Stimulated activated CD8-positive, alpha-beta memory T cell treated with anti-CD3 and anti-CD28 coated beads, Interleukin-4, amount 100 ng/mL, for 48 hours (primary cell): ENCODE data around the gene MOAP1.
A peak's percentile ranks its signal among the peaks of the same experiment; 100 is the strongest.
"Not testable (repeated sequence)": the region's sequence is repeated elsewhere in the genome, so short reads cannot be mapped to it uniquely, and the experiment has no call there.

Source experiments
- DNase-seq: peaks from one replicate; pipeline ENCODE4 v3.0.0-alpha.2; 2020

Gene MOAP1, protein sequence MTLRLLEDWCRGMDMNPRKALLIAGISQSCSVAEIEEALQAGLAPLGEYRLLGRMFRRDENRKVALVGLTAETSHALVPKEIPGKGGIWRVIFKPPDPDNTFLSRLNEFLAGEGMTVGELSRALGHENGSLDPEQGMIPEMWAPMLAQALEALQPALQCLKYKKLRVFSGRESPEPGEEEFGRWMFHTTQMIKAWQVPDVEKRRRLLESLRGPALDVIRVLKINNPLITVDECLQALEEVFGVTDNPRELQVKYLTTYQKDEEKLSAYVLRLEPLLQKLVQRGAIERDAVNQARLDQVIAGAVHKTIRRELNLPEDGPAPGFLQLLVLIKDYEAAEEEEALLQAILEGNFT

DNA sequence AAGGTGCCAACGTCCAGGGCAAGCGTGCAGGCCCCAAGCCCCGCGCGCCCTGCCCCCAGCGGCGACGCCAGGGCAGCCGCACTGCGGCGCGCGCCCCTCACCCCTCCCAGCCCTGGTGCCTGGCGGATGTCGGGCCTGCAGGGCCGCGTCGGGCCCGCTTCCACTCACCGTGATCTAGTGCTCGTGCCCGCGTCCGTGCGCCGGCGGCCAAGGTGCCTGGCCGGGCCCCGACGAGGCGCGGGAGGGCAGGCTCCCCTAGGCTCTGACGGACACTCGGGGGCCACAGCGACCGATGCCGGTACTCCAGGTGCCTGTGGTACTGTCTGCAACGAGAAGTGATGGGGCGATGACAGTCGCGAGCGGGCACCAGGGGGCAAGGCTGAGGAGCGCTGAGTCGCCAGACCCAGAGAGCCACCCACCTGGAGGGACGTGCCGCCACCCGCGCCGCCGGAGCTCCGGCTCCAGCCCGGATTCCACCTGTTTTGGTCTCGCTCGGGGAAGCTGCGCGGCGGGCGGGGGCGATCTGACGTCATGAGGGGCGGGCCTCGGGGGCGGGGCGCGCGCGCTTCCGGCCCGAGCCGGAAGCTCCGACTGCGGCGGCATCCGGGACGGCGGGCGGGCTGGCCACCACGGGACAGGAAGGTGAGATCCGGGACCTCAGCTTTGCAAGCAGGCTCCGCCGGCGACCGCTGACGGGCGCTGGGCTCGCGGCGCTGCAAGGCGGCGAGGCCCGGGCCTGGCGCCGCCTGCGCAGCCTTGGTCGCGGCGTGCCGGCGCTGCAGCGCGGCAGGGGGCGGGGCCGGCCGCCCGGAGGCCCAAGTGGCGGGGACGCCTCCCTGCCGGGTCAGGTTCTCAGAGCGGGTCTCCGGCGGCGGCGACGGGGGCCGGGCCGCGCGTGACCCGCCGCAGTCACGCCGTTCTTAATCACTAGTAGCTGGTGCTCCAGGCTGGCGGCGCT, at the start of gene MOAP1, which contains the start of gene LYSET:
Gene MOAP1 (minus strand): TSS at position 507 of the 958 bp plus-strand sequence. CDS start 655 bp downstream, outside the sequence.
Gene LYSET (plus strand): TSS at position 927 of the 958 bp plus-strand sequence. CDS start 89 bp downstream, outside the sequence.
- peak; percentile 90 for DNase-seq

DNA sequence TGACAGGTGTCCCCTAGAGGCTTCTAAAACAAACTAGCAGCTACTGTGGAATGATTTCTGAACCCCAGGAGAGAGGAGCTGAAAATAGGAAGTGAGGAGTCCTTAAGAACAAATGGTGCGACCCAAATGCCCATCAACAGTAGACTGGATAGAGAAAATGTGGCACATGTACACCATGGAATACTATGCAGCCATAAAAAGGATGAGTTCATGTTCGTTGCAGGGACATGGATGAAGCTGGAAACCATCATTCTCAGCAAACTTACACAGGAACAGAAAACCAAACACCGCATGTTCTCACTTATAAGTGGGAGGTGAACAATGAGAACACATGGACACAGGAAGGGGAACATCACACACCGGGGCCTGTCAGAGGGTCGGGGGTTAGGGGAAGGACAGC, 48.4 kb upstream of the MOAP1 start:
- DNase-seq: not testable (repeated sequence)

- DNase-seq: no peak
Measured at GRCh38 chr14:93232159-93232558, 47.5 kb upstream of the MOAP1 start.

GRCh38 chr14:93231129-93231979, 46.7 kb upstream of the MOAP1 start:
- no peak for DNase-seq

GRCh38 chr14:93230539-93230938, 45.8 kb upstream of the MOAP1 start:
- no peak for DNase-seq

DNA sequence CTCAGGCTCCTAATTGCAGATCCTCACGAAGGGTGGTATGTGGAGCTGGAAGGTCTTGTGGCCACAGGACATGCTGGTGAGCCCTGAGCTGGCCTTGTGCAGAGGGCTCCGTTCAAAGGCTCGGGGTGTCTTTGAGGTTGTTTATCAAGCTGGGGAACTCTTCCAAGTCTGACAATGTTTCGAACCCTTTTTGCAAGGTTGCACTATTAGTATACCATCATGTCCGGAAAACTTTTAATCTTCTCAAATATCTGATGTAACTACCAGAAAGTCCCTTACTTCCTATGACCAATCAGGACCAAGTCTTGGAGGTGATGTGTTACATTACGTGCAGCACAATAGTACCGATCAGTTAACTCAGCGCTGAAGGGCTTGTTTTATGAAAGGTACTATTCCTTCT, 43.9 kb upstream of the MOAP1 start:
- no peak for DNase-seq

GRCh38 chr14:93223565-93223964, 38.9 kb upstream of the MOAP1 start:
- no peak for DNase-seq

DNA sequence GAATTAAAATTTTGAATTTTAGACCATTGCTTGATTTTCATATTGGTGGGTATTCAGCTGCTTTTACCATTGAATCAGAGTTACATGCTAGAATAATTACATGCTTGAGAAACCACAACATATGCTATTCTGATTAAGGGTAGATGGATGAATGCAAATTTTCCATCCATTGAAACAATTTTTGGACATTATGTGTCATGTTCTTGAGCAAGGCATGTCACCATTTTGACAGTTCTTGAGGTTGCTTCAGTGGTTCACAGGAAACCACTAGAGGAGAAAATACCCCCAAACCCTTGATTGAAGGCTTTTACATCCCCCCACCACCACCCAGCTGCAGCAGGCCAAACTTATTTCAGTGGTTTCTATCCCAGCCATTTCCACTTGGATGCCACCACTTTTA, 35.8 kb upstream of the MOAP1 start:
- no peak for DNase-seq

GRCh38 chr14:93219103-93219726, 34.5 kb upstream of the MOAP1 start:
- DNase-seq: peak; percentile 35

- no peak for DNase-seq
Measured at GRCh38 chr14:93214598-93214997, 29.9 kb upstream of the MOAP1 start.

DNA sequence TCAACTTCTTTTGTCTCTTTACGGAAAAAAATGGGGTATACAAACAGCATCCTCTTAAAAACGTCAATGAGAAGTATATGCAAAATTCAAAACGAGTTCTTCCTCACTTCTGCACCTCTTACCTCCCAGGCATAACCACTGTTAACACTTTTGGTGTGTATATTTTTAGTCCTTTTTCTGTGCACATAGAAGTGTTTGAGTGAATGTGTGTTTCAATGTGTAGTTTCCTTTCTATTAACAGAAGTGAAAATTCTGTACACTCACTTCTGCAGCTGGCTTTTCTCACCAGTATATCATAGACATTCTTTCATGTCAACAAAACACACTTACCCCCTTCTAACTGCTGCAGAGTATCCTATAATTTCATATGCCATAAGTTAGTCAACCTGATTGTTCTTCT, 27.7 kb upstream of the MOAP1 start:
- DNase-seq: no peak

- peak; percentile 39 for DNase-seq
Measured at GRCh38 chr14:93207468-93208308, 23.0 kb upstream of the MOAP1 start.

DNA sequence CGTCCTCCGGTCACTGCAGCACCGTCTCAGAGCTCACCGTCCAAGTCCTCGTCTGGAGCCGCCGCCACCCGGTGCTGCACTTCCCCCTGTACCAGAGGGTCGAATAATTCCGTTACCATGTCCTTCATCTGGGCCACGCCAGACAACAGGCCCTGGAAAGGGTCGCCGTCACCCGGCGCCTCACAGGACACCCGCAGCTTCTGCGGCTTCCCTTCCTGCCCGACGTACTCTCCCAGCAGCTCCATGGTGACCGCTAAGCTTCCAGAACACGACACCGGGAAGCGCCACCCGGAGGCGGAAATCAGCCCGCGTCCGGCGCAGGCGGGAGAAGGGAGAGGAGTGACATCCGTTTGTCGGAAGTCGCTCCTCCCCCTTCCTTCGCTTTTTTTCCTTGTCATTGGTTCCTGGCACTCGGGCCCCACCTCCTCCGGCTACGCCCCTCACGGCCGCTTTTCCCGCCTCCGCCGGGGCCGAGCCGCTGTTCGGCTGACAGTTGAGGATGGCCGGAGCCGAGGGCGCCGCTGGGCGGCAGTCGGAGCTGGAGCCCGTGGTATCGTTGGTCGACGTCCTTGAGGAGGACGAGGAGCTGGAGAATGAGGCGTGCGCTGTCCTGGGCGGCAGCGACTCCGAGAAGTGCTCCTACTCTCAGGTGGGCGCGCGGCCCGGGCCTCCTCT, 22.2 kb upstream of the MOAP1 start, which contains the start of the genes GON7 and UBR7:
Gene GON7 (minus strand): TSS at position 273 of the 675 bp plus-strand sequence. CDS start 28 bp downstream, at position 245.
Gene UBR7 (plus strand): TSS at position 464 of the 675 bp plus-strand sequence. CDS start 36 bp downstream, at position 500.
- peak; percentile 93 for DNase-seq

GRCh38 chr14:93201155-93201704, 16.5 kb upstream of the MOAP1 start:
- no peak for DNase-seq

GRCh38 chr14:93200553-93200952, 15.9 kb upstream of the MOAP1 start:
- DNase-seq: no peak

DNA sequence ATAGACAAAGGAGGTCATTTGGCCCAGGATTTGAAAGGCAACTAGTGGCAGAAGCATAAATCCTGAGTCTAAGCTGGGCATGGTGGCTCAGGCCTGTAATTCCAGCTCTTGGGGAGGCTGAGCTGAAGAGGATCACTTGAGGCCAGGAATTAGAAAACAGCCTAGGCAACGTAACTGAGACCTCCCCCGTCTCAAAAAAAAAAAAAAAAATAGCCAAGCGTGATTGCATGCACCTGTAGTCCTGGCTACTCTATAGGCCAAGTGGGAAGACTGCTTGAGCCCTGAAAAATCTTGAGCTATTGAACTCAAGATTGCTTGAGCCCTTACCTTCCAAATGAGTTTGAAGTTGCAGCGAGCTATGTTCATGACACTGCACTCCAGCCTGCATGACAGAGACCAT, 14.3 kb upstream of the MOAP1 start:
- no peak for DNase-seq

DNA sequence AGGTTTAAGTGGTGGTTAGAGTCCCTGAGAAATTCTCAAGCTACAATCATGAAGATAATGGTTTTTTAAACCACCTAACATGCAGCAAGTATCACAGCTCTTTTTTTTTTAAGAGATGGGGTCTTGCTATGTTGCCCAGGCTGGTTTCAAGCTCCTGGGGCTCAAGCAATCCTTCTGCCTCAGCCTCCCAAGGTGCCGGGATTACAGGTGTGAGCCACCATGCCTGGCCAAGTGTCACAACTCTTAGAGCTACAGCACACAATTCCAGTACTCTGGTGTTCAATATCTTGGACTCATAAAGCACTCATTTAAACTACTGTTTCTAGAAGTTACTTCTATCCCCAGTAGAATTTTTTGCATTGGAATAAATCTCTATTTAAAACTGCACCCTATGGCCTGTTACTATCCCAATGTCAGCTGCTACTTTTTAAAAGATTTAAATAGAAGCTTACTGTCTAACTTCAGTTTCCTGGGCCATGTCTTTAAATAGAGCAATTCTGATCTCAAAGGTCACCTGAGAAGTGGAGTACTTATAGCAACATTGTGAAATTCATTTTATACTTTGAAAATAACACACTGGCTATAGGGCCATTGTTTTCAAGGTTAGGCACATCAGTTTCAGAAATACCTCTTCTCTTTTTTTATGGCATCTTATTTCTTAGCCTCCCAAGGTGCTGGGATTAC, 10.8 kb upstream of the MOAP1 start:
- DNase-seq: no peak

DNA sequence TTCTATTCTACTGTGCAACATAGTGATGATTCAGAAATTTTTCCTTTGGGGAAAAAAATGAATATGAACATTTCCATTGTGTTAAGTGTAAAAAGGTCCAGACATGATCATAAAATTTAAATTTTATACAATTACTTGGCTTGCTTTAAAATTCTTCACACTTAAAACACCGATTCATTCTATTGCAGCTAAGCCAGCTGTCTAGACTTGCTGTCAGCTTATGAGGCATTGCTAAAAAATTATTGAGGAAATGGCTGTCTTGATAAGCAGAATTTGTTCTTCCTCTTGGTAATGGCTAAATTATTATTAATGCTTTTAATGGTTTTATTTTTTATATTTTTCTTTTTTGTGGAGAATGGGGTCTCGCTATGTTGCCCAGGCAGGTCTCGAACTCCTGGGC, 2.3 kb upstream of the MOAP1 start:
- DNase-seq: no peak

GRCh38 chr14:93186466-93186865, 1.8 kb upstream of the MOAP1 start:
- DNase-seq: no peak

DNA sequence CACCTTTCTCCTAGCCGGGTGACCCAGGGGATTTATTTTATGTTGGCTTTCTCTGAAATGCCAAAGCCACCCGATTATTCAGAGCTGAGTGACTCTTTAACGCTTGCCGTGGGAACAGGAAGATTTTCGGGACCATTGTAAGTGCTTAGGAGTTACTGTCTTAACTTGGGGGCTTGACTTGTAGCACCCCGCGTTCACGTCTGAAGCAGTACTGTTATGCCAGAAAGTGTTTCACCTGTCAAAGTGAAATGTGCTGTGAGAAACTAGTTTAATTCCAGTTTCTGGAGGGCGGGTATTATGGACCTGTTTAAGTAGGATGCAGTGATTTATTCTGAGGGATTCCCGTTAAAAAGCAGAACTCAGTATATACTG, 638 bp upstream of the MOAP1 start:
- no peak for DNase-seq
